Measurements from ENCODE around the gene NODAL. TPM values are rescaled to one million over a fixed set of nuclear protein-coding genes. Genes with fewer than 3 reads are reported as not detected.

The NODAL gene
- total and polyA plus RNA-seq, 2 of the 4 experiments (the other 2 are of a cell fraction) = not detected

- Histone ChIP-seq H3K4ac (ENCODE audit: low read depth, low read length) (no peak overlapping the region), H3K23ac (ENCODE audit: low read depth, low read length) (no peak overlapping the region), H2AK9ac (replicated peaks; ENCODE audit: low read depth, low read length, poor library complexity) (no peak overlapping the region), H3K56ac (ENCODE audit: extremely low read depth, insufficient read depth, low read length) (no peak overlapping the region), H2BK20ac (ENCODE audit: low read depth, low read length) (no peak overlapping the region), H2AFZ (replicated peaks; ENCODE audit: low read length, poor library complexity) (no peak overlapping the region), H3K18ac (ENCODE audit: low read depth, low read length) (no peak overlapping the region), H2BK15ac (ENCODE audit: low read depth, low read length) (no peak overlapping the region), H4K5ac (ENCODE audit: low read depth, low read length) (no peak overlapping the region), H3K9me1 (ENCODE audit: insufficient read depth, low read length) (no peaks in the 10 kb centered on the region), H3K36me3 (ENCODE audit: control insufficient read depth, insufficient read depth, low read length) (no peaks in the 10 kb centered on the region), H3K4me2 (ENCODE audit: low read depth, low read length) (no peak overlapping the region), H3K27ac (ENCODE audit: insufficient read depth, low read length) (no peak overlapping the region), H2BK5ac (ENCODE audit: low read depth, low read length, poor library complexity, severe bottlenecking) (no peak overlapping the region), H4K91ac (ENCODE audit: insufficient read depth, low read depth, low read length) (no peak overlapping the region), H3K79me1 (ENCODE audit: low read depth in 1 of 2, low read length in 2 of 2) (no peaks in the 10 kb centered on the region), H2AK5ac (ENCODE audit: low read depth, low read length) (no peak overlapping the region), H3K9ac (ENCODE audit: low read depth, low read length) (no peak overlapping the region), H3K4me3 (ENCODE audit: insufficient read depth, low read depth, low read length) (no peak overlapping the region), H3K27me3 (ENCODE audit: control insufficient read depth, insufficient read depth, low read length) (peaks cover 69% of the 10 kb centered on the region), H3K9me3 (ENCODE audit: control insufficient read depth, insufficient read depth, low read length) (no peaks in the 10 kb centered on the region), H4K20me1 (ENCODE audit: insufficient read depth, low read length) (no peaks in the 10 kb centered on the region), H4K8ac (ENCODE audit: low read depth in 2 of 2, low read length in 2 of 2) (no peak overlapping the region), H2BK120ac (ENCODE audit: low read depth, low read length) (no peak overlapping the region), H3K14ac (replicated peaks; ENCODE audit: low read depth, low read length) (no peak overlapping the region), H3K4me1 (ENCODE audit: control insufficient read depth, insufficient read depth, low read length) (no peaks in the 10 kb centered on the region)
- WGBS, 2 experiments (ENCODE audit: extremely low coverage in 2 of 2, insufficient read length in 1 of 2) = no CpG with 5 or more reads among the region's 9 CpGs
- TF ChIP-seq CEBPB (IDR thresholded peaks at IDR 0.05; ENCODE audit: low read depth, low read length) = no peak
- no peak for TF ChIP-seq MAZ (IDR thresholded peaks at IDR 0.05; ENCODE audit: borderline replicate concordance, low read depth, low read length)
- no peak for TF ChIP-seq MAFK (IDR thresholded peaks at IDR 0.05; ENCODE audit: low read depth, low read length)
- TF ChIP-seq ELK1 (IDR thresholded peaks at IDR 0.05; ENCODE audit: borderline replicate concordance, low read depth, low read length) = no peak
- no peak for TF ChIP-seq RFX5 (IDR thresholded peaks at IDR 0.05; ENCODE audit: low read depth, low read length)
- no peak for TF ChIP-seq BHLHE40 (IDR thresholded peaks at IDR 0.05; ENCODE audit: low read depth, low read length)
- no peak for TF ChIP-seq USF2 (IDR thresholded peaks at IDR 0.05; ENCODE audit: low read depth, low read length)
- TF ChIP-seq MXI1 (IDR thresholded peaks at IDR 0.05; ENCODE audit: borderline replicate concordance, low read depth, low read length) = no peak
- TF ChIP-seq NFE2L2 (IDR thresholded peaks at IDR 0.05; ENCODE audit: low read depth, low read length) = no peak
- no peak for TF ChIP-seq POLR2A (IDR thresholded peaks at IDR 0.05; ENCODE audit: low read depth, low read length)
- TF ChIP-seq CHD1 (IDR thresholded peaks at IDR 0.05; ENCODE audit: low read depth, low read length) = no peak
- BruUV-seq (replicated peaks) = no TSS peak
- dilution Hi-C loops (cut with HindIII; ENCODE audit: low sequenced_read_pairs, unreplicated experiment) (no loop called here), intact Hi-C loops (cut with micrococcal nuclease) (no loop called here), in situ Hi-C loops (cut with MboI; ENCODE audit: low sequenced_read_pairs) (no loop called here)
- ATAC-seq (ENCODE audit: low read depth) (no peak), DNase-seq (no peak)
- ChIA-PET CTCF (no interaction called here), POLR2A (ENCODE audit: unreplicated experiment) (no interaction called here)
These were observed 39.6 kb upstream of the NODAL start for GRCh38 chr10:70481105-70481504.

All from IMR-90 (cell line).